Erythroblast (primary cell): ENCODE results near the gene ATG9A.

Experiments
- GATA1 ChIP-seq: IDR thresholded peaks from 2 replicates; pipeline ENCODE4 v1.6.1; 2011; ENCODE audit warnings: low read depth, mild to moderate bottlenecking, control low read depth, low read length, moderate library complexity
- POLR2A ChIP-seq: IDR thresholded peaks from 2 replicates; pipeline ENCODE4 v1.6.1; 2011; ENCODE audit warnings: mild to moderate bottlenecking, low read length

DNA sequence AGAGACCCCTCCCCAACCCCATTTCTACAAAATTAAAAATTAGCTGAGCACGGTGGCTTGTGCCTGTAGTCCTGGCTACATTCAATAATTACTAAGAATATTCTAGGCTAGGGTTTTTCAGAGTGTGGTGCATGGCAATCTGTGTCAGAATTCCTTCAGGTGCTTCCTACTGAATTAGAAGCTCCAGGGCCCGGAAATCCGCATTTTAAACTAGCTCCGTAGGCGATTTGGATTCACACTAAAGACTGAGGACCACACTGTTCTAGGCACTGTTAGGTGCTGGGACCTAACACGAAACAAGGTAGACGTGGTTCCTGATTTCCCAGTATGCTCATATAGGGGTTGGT lies 23.5 kb downstream of the ATG9A start:
- TF ChIP-seq POLR2A (no peak), GATA1 (no peak)
